ENCODE data around the gene WNT3A.

Gene WNT3A

GRCh38 chr1:228021355-228022030 lies 14.7 kb downstream of the WNT3A start:
- no peaks in the 10 kb centered on the region for H3K9me3 Mint-ChIP-seq
- DNase-seq (no peak), ATAC-seq (replicated peaks) (no peak)
- H3K4me3 Mint-ChIP-seq, result no peak overlapping the region
- H3K4me1 Mint-ChIP-seq (ENCODE audit: low read depth in 2 of 2), result no peaks in the 10 kb centered on the region
- H3K27me3 Mint-ChIP-seq, result peaks cover 0 to 7% of the 10 kb centered on the region in 2 donors
- H3K27ac Mint-ChIP-seq, result no peak overlapping the region
- H3K36me3 Mint-ChIP-seq (ENCODE audit: insufficient read depth), result peaks cover 3% of the 10 kb centered on the region

- no peak for ATAC-seq (replicated peaks)
- DNase-seq, result no peak
These were observed 15.9 kb downstream of the WNT3A start for GRCh38 chr1:228022571-228023293.

DNA sequence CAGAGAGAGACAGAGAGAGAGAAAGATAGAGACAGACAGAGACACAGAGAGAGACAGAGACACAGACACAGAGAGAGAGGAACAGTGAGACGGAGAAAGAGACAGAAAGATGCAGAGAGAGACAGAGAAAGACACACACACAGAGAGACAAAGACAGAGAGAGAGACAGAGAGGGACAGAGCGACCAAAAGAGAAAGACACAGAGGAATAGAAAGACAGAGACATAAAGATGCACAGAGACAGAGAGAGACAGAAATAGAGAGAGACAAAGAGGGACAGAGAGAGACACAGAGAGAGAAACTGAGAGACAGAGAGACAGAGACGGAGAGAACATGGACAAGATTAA lies 16.5 kb downstream of the WNT3A start:
- no peak for ATAC-seq (replicated peaks)

More at GRCh38 chr1:228022571-228023293, 15.9 kb downstream of the WNT3A start:
- peaks cover 3% of the 10 kb centered on the region for H3K36me3 Mint-ChIP-seq (ENCODE audit: insufficient read depth)
- H3K27me3 Mint-ChIP-seq, result peaks cover 8 to 18% of the 10 kb centered on the region in 2 donors
- H3K27ac Mint-ChIP-seq, result no peak overlapping the region
- H3K9me3 Mint-ChIP-seq, result no peaks in the 10 kb centered on the region
- no peak overlapping the region for H3K4me3 Mint-ChIP-seq
- H3K4me1 Mint-ChIP-seq (ENCODE audit: low read depth in 2 of 2), result no peaks in the 10 kb centered on the region

GRCh38 chr1:228029281-228029680 lies 22.5 kb downstream of the WNT3A start:
- Mint-ChIP-seq H3K9me3 (peaks cover 0 to 1% of the 10 kb centered on the region in 2 donors), H3K27ac (no peak overlapping the region), H3K4me1 (ENCODE audit: low read depth in 2 of 2) (no peaks in the 10 kb centered on the region), H3K36me3 (ENCODE audit: insufficient read depth) (no peaks in the 10 kb centered on the region), H3K4me3 (no peak overlapping the region), H3K27me3 (peaks cover 43 to 59% of the 10 kb centered on the region in 2 donors)
- ATAC-seq (replicated peaks) (no peak), DNase-seq (no peak)

More for the DNA sequence above, 16.5 kb downstream of the WNT3A start:
- Mint-ChIP-seq H3K9me3 (no peaks in the 10 kb centered on the region), H3K36me3 (ENCODE audit: insufficient read depth) (peaks cover 3% of the 10 kb centered on the region), H3K27me3 (peaks cover 8 to 20% of the 10 kb centered on the region in 2 donors), H3K4me3 (no peak overlapping the region), H3K4me1 (ENCODE audit: low read depth in 2 of 2) (no peaks in the 10 kb centered on the region), H3K27ac (no peak overlapping the region)
- DNase-seq, result no peak

- Mint-ChIP-seq H3K4me3 (no peak overlapping the region), H3K27me3 (peaks cover 43 to 72% of the 10 kb centered on the region in 2 donors), H3K9me3 (peaks cover 0 to 1% of the 10 kb centered on the region in 2 donors), H3K36me3 (ENCODE audit: insufficient read depth) (no peaks in the 10 kb centered on the region), H3K27ac (no peak overlapping the region), H3K4me1 (ENCODE audit: low read depth in 2 of 2) (no peaks in the 10 kb centered on the region)
- DNase-seq (no peak), ATAC-seq (replicated peaks) (no peak)
These were observed 23.8 kb downstream of the WNT3A start for GRCh38 chr1:228030451-228031201.

DNA sequence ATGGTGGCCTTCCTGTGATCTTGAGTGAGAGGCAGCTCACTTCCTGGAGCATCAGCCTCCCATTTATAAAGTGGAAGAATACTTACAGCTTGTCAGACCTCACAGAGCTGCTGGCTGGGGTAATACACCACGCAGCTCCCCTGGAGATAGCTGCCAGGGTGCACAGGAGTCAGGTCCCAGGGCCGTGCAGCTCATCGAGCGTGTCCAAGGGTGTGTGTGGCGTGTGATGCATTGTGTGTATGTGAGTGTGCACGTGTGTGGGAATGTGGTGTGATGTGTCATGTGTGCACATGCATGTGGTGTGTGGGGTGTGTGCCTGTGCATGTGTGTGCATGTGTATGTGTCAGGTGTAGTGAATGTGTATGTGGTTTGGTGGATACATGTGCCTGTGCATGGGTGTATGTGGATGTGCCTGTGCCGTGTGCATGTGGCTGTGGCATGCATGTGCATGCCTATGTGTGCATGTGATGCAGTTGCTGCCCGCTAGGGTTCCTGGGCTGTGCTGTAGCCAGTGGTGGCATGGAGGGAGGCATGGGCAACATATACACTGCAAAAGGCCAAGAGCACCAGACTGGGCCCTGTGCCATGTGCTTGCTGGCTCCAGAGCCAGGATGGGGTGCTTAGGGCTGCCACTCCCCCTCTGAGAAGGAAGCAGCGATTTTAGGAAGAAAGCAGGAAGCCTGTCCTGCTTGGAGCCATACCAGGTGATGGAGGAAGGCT lies 24.6 kb downstream of the WNT3A start:
- DNase-seq (no peak), ATAC-seq (replicated peaks) (no peak)
- Mint-ChIP-seq H3K4me1 (ENCODE audit: low read depth in 2 of 2) (no peaks in the 10 kb centered on the region), H3K9me3 (peaks cover 0 to 1% of the 10 kb centered on the region in 2 donors), H3K27ac (no peak overlapping the region), H3K36me3 (ENCODE audit: insufficient read depth) (no peaks in the 10 kb centered on the region), H3K27me3 (peaks cover 50 to 81% of the 10 kb centered on the region in 2 donors), H3K4me3 (no peak overlapping the region)

- Mint-ChIP-seq H3K4me1 (ENCODE audit: low read depth in 2 of 2) (no peaks in the 10 kb centered on the region), H3K36me3 (ENCODE audit: insufficient read depth) (no peaks in the 10 kb centered on the region), H3K4me3 (no peak overlapping the region), H3K27ac (no peak overlapping the region), H3K9me3 (peaks cover 0 to 1% of the 10 kb centered on the region in 2 donors), H3K27me3 (peaks cover 49 to 84% of the 10 kb centered on the region in 2 donors)
- no peak for DNase-seq
- no peak for ATAC-seq (replicated peaks)
These were observed 25.2 kb downstream of the WNT3A start for GRCh38 chr1:228032041-228032440.

- Mint-ChIP-seq H3K27me3 (peaks cover 39 to 85% of the 10 kb centered on the region in 2 donors), H3K27ac (no peak overlapping the region), H3K9me3 (peaks cover 0 to 1% of the 10 kb centered on the region in 2 donors), H3K36me3 (ENCODE audit: insufficient read depth) (no peaks in the 10 kb centered on the region), H3K4me1 (ENCODE audit: low read depth in 2 of 2) (no peaks in the 10 kb centered on the region), H3K4me3 (no peak overlapping the region)
- DNase-seq, result no peak
- no peak for ATAC-seq (replicated peaks)
These were observed 26.6 kb downstream of the WNT3A start for GRCh38 chr1:228033376-228033775.

- H3K4me1 Mint-ChIP-seq (ENCODE audit: low read depth in 2 of 2), result no peaks in the 10 kb centered on the region
- peaks cover 51 to 86% of the 10 kb centered on the region in 2 donors for H3K27me3 Mint-ChIP-seq
- no peak overlapping the region for H3K4me3 Mint-ChIP-seq
- H3K36me3 Mint-ChIP-seq (ENCODE audit: insufficient read depth), result no peaks in the 10 kb centered on the region
- H3K9me3 Mint-ChIP-seq, result peaks cover 0 to 1% of the 10 kb centered on the region in 2 donors
- ATAC-seq (replicated peaks) (no peak), DNase-seq (no peak)
- H3K27ac Mint-ChIP-seq, result no peak overlapping the region
These were observed 28.4 kb downstream of the WNT3A start for GRCh38 chr1:228034954-228035837.

GRCh38 chr1:228035844-228036243 lies 29.0 kb downstream of the WNT3A start:
- H3K27me3 Mint-ChIP-seq, result peaks cover 50 to 83% of the 10 kb centered on the region in 2 donors
- H3K4me1 Mint-ChIP-seq (ENCODE audit: low read depth in 2 of 2), result no peaks in the 10 kb centered on the region
- no peaks in the 10 kb centered on the region for H3K36me3 Mint-ChIP-seq (ENCODE audit: insufficient read depth)
- no peak for DNase-seq
- no peak overlapping the region for H3K27ac Mint-ChIP-seq
- no peak for ATAC-seq (replicated peaks)
- no peak overlapping the region for H3K4me3 Mint-ChIP-seq
- peaks cover 0 to 1% of the 10 kb centered on the region in 2 donors for H3K9me3 Mint-ChIP-seq

- Mint-ChIP-seq H3K36me3 (ENCODE audit: insufficient read depth) (no peaks in the 10 kb centered on the region), H3K4me3 (no peak overlapping the region), H3K9me3 (peaks cover 0 to 1% of the 10 kb centered on the region in 2 donors)
These were observed 30.0 kb downstream of the WNT3A start for GRCh38 chr1:228036701-228037231.

More at GRCh38 chr1:228036701-228037231, 30.0 kb downstream of the WNT3A start:
- ATAC-seq (replicated peaks), result no peak
- DNase-seq, result no peak
- Mint-ChIP-seq H3K27me3 (peaks cover 41 to 74% of the 10 kb centered on the region in 2 donors), H3K27ac (no peak overlapping the region), H3K4me1 (ENCODE audit: low read depth in 2 of 2) (no peaks in the 10 kb centered on the region)
